GM23248 (cell line): ENCODE results near the gene CIPC.

Experiments
- EZH2 ChIP-seq: fragments of 200-600 bp; sonication (generic); IDR thresholded peaks from 2 replicates; pipeline ENCODE4 v1.6.1; 2018; ENCODE audit warnings: antibody characterized with exemption, mild to moderate bottlenecking; ENCODE audit not compliant: insufficient read depth, poor library complexity, severe bottlenecking
- EZH2phosphoT487 ChIP-seq: fragments of 200-600 bp; sonication (generic); IDR thresholded peaks from 2 replicates; pipeline ENCODE4 v1.6.1; 2018; ENCODE audit warnings: antibody characterized with exemption, moderate library complexity, mild to moderate bottlenecking, low read depth; ENCODE audit not compliant: insufficient read depth

GRCh38 chr14:77151245-77151644 lies 53.2 kb downstream of the CIPC start:
- TF ChIP-seq EZH2 (no peak), EZH2phosphoT487 (no peak)
